HT1080 (cell line): Measurements from ENCODE around the gene RAD51B. TPM values are rescaled to one million over a fixed set of nuclear protein-coding genes. Genes with fewer than 3 reads are reported as not detected.
A peak's percentile ranks its signal among the peaks of the same experiment; 100 is the strongest.
"Not testable (repeated sequence)": the region's sequence is repeated elsewhere in the genome, so short reads cannot be mapped to it uniquely, and the experiment has no call there.

Source experiments
- DNase-seq: peaks from one replicate; pipeline ENCODE4 v3.0.0-alpha.2; 2015; ENCODE audit warnings: low read depth
- total RNA-seq: library from RNA; depleted of rRNA; stranded (reverse); fragments of >200 nt; shearing (Covaris generic); gene quantifications from 2 replicates; pipeline ENCODE4 v1.2.3, GENCODE V29; 2014

Gene RAD51B
- total RNA-seq, 1 experiment from 2014 or later: 8.5 TPM

GRCh38 chr14:68755016-68755353 lies 935.4 kb downstream of the RAD51B start:
- DNase-seq: no peak

GRCh38 chr14:68756000-68756481 lies 936.5 kb downstream of the RAD51B start:
- DNase-seq: no peak

GRCh38 chr14:68756734-68757133 lies 937.2 kb downstream of the RAD51B start:
- DNase-seq: no peak

GRCh38 chr14:68757618-68758081 lies 938.1 kb downstream of the RAD51B start:
- DNase-seq: peak; percentile 62

GRCh38 chr14:68758301-68758700 lies 938.7 kb downstream of the RAD51B start:
- DNase-seq: no peak

GRCh38 chr14:68759017-68759560 lies 939.5 kb downstream of the RAD51B start:
- no peak for DNase-seq

- no peak for DNase-seq
Measured at GRCh38 chr14:68759937-68760336, 940.4 kb downstream of the RAD51B start.

- no peak for DNase-seq
Measured at GRCh38 chr14:68760761-68761160, 941.2 kb downstream of the RAD51B start.

GRCh38 chr14:68761391-68761790 lies 941.8 kb downstream of the RAD51B start:
- DNase-seq: no peak

GRCh38 chr14:68762953-68763764 lies 943.6 kb downstream of the RAD51B start:
- DNase-seq: no peak

GRCh38 chr14:68763843-68764242 lies 944.3 kb downstream of the RAD51B start:
- not testable (repeated sequence) for DNase-seq

GRCh38 chr14:68766299-68767247 lies 947.0 kb downstream of the RAD51B start:
- DNase-seq: no peak

GRCh38 chr14:68767248-68767645 lies 947.7 kb downstream of the RAD51B start:
- no peak for DNase-seq

GRCh38 chr14:68768316-68768715 lies 948.7 kb downstream of the RAD51B start:
- DNase-seq: no peak

GRCh38 chr14:68770051-68770450 lies 950.5 kb downstream of the RAD51B start:
- DNase-seq: no peak

- DNase-seq: no peak
Measured at GRCh38 chr14:68770553-68771286, 951.1 kb downstream of the RAD51B start.

- no peak for DNase-seq
Measured at GRCh38 chr14:68771631-68772030, 952.1 kb downstream of the RAD51B start.

GRCh38 chr14:68772761-68773381 lies 953.3 kb downstream of the RAD51B start:
- DNase-seq: no peak

- peak; percentile 79 for DNase-seq
Measured at GRCh38 chr14:68774771-68775613, 955.4 kb downstream of the RAD51B start.
